ENCODE results near the gene SP9.

The SP9 gene

GRCh38 chr2:174333372-174334277 is 1.1 kb upstream of the SP9 start:
- DNase-seq, result no peak

DNA sequence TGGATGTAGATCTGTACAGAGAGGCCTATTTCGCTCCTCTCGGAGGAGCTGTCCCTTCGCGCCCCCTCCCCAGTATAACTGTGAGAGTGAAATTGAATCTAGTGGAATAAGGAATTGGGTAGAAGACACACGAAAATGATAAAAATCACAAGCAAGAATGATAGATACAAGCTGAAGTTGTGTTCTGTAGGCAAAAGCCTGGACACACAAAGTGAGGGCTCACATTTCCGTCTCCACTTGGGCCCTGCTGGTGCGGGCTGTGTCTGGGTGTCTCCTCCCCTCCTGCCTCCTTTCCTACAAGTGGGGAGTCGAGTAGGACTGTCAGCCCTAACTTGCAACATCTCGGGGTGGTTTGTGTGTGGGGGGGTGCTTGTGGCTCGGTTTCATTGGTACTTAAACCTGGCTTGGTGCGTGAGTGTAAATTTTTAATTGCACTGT is 457 bp upstream of the SP9 start:
- no peak for DNase-seq

- no peak for DNase-seq
These were observed 667 bp downstream of the SP9 start for GRCh38 chr2:174335254-174335987.

DNA sequence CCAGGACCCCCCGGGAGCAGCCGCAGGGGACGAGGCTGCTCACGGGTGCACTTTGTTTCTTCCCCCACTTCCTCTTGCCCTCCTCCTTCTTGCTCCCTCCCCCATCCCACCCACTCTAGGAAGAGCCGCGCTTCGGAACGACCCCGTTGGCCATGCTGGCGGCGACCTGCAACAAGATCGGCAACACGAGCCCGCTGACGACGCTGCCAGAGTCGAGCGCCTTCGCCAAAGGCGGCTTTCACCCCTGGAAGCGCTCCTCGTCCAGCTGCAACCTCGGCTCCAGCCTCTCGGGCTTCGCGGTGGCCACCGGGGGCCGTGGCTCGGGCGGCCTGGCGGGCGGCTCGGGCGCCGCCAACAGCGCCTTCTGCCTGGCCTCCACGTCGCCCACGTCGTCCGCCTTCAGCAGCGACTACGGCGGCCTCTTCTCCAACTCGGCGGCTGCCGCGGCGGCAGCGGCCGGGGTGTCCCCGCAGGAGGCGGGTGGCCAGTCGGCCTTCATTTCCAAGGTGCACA is 1.3 kb downstream of the SP9 start:
- peak; percentile 26 for DNase-seq

DNA sequence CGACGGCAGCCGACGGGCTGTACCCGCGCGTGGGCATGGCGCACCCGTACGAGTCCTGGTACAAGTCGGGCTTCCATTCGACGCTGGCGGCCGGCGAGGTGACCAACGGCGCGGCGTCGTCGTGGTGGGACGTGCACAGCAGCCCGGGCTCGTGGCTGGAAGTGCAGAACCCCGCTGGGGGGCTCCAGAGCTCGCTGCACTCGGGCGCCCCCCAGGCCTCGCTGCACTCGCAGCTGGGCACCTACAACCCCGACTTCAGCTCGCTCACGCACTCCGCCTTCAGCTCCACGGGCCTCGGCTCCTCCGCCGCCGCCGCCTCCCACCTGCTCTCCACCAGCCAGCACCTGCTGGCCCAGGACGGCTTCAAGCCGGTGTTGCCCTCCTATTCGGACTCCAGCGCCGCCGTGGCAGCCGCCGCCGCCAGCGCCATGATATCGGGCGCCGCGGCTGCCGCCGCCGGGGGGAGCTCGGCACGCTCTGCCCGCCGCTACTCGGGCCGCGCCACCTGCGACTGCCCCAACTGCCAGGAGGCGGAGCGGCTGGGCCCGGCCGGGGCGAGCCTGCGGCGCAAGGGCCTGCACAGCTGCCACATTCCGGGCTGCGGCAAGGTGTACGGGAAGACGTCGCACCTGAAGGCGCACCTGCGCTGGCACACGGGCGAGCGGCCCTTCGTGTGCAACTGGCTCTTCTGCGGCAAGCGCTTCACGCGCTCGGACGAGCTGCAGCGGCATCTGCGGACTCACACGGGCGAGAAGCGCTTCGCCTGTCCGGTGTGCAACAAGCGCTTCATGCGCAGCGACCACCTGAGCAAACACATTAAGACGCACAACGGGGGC is 2.0 kb downstream of the SP9 start:
- DNase-seq, result no peak

GRCh38 chr2:174337337-174338146 is 2.8 kb downstream of the SP9 start:
- peak; percentile 21 for DNase-seq

DNA sequence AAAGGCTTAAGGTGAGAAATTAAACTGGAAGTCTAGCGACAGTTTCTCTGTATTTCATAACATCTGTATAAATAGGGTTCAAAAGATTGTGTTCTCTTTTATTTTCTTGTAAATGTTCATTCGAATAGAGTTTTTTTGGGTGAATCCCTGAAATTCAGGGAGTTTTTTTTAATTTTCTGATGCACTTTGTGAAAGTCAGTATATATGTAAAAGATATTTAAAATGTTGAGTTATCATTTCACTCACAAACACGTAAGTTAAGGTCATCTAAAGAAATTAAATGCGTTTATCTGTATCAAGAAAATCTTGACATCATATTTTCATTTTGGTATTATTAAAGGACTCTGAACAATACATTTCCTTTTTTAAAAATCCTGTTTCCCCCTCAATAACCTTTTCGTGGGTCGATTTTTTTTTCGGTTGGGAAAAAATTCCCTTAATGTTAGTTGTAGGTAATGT is 3.4 kb downstream of the SP9 start:
- DNase-seq, result no peak

- peak; percentile 24 for DNase-seq
These were observed 4.2 kb downstream of the SP9 start for GRCh38 chr2:174338671-174339560.

GRCh38 chr2:174339561-174340399 is 5.0 kb downstream of the SP9 start:
- DNase-seq, result no peak

- no peak for DNase-seq
These were observed 5.9 kb downstream of the SP9 start for GRCh38 chr2:174340400-174341292.

- DNase-seq, result peak; percentile 54
These were observed 6.7 kb downstream of the SP9 start for GRCh38 chr2:174341293-174341994.

- no peak for DNase-seq
These were observed 7.4 kb downstream of the SP9 start for GRCh38 chr2:174341995-174342685.

- DNase-seq, result no peak
These were observed 8.1 kb downstream of the SP9 start for GRCh38 chr2:174342686-174343342.

DNA sequence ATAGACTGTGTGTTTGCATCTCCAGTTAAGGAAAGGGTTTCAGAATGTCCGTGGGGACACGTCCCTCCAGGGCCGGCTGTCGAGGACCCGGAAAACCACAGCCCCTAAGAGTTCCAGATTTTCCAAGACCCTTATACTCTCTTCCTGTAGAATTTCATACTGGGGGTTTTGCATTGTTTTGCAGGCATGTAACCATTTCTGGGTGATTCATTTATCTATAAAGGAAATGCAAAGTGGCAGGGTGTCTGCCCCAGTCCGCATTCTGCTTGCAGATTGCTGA is 8.5 kb downstream of the SP9 start:
- no peak for DNase-seq

- no peak for DNase-seq
These were observed 9.1 kb downstream of the SP9 start for GRCh38 chr2:174343623-174344455.
